Stimulated activated CD8-positive, alpha-beta memory T cell treated with anti-CD3 and anti-CD28 coated beads, Interleukin-7, amount 100 ng/mL, for 48 hours (primary cell): ENCODE data around the gene GORAB.

Experiments
- DNase-seq, 2 donors: peaks; one replicate each; pipeline ENCODE4 v3.0.0-alpha.2; 2020; ENCODE audit warnings: low read depth in 1 of 2; ENCODE audit errors: extremely low read depth in 1 of 2

Gene GORAB

GRCh38 chr1:170590921-170591705, 59.1 kb downstream of the GORAB start:
- DNase-seq: no peak

GRCh38 chr1:170592591-170593111, 60.7 kb downstream of the GORAB start:
- DNase-seq: no peak

- no peak for DNase-seq
Observed at GRCh38 chr1:170593173-170594011, 61.4 kb downstream of the GORAB start.

GRCh38 chr1:170594066-170594626, 62.2 kb downstream of the GORAB start:
- DNase-seq: no peak

GRCh38 chr1:170596701-170597100, 64.7 kb downstream of the GORAB start:
- DNase-seq: no peak

GRCh38 chr1:170598618-170599017, 66.7 kb downstream of the GORAB start:
- DNase-seq: no peak

GRCh38 chr1:170599033-170599432, 67.1 kb downstream of the GORAB start:
- no peak for DNase-seq

GRCh38 chr1:170601866-170602265, 69.9 kb downstream of the GORAB start:
- no peak for DNase-seq
